H1 (cell line): Measurements from ENCODE around the gene CIC. TPM values are rescaled to one million over a fixed set of nuclear protein-coding genes. Genes with fewer than 3 reads are reported as not detected.

Experiments used
- CTCF ChIA-PET: fragments of 300-600 bp; sonication (Branson Sonifier 250); formaldehyde crosslinking; loops from one replicate; lab custom pipeline; 2021; ENCODE audit not compliant: partially characterized antibody; lab: Charles Lee
- POLR2A ChIA-PET: fragments of 300-600 bp; sonication (Branson Sonifier 250); formaldehyde crosslinking; loops from one replicate; lab custom pipeline; 2021; ENCODE audit warnings: inconsistent platforms; ENCODE audit not compliant: partially characterized antibody; lab: Charles Lee
- DNase-seq, 2 experiments: peaks; one replicate each; pipeline versions ENCODE4 v3.0.0 to v3.0.0-alpha.2; 2010 to 2022; ENCODE audit warnings: low spot score in 2 of 2, low read depth in 1 of 2, mixed read lengths in 1 of 2
- FAIRE-seq: peaks from 2 replicates; lab custom pipeline; 2011; peaks lifted over from hg19 to GRCh38; lab: Jason Lieb, UNC
- H2AFZ ChIP-seq: 2 replicates; pipeline ENCODE4 v1.8.1; 2012; ENCODE audit warnings: low read length, inconsistent platforms
- H2AK5ac ChIP-seq: 2 replicates; pipeline ENCODE4 v1.6.1; 2013; ENCODE audit warnings: low read depth, low read length
- H2BK120ac ChIP-seq: replicated peaks from 2 replicates; pipeline ENCODE3; 2013; ENCODE audit warnings: low read depth, low read length, inconsistent platforms
- H2BK12ac ChIP-seq: 2 replicates; pipeline ENCODE4 v1.6.1; 2013; ENCODE audit warnings: low read depth, low read length
- H2BK15ac ChIP-seq: 2 replicates; pipeline ENCODE4 v1.6.1; 2013; ENCODE audit warnings: low read length
- H2BK20ac ChIP-seq: 2 replicates; pipeline ENCODE4 v1.6.1; 2013; ENCODE audit warnings: low read length
- H2BK5ac ChIP-seq: 2 replicates; pipeline ENCODE4 v1.6.1; 2013; ENCODE audit warnings: low read depth, low read length
- H3K14ac ChIP-seq: 2 replicates; pipeline ENCODE4 v1.6.1; 2013; ENCODE audit warnings: inconsistent platforms; ENCODE audit not compliant: insufficient read length
- H3K18ac ChIP-seq: 2 replicates; pipeline ENCODE4 v1.6.1; 2013; ENCODE audit warnings: low read length; ENCODE audit errors: extremely low read depth
- H3K23ac ChIP-seq: 2 replicates; pipeline ENCODE4 v1.6.1; 2013; ENCODE audit warnings: inconsistent platforms; ENCODE audit not compliant: insufficient read length
- H3K23me2 ChIP-seq: 2 replicates; pipeline ENCODE4 v1.6.1; 2013; ENCODE audit warnings: low read depth, low read length
- H3K27ac ChIP-seq: 2 replicates; pipeline ENCODE4 v1.6.1; 2011; ENCODE audit warnings: low read depth, low read length, inconsistent platforms
- H3K27me3 ChIP-seq, 4 experiments: replicated peaks in 1 of 4; 1 replicate in 1 of 4; 2 replicates in 3 of 4; pipeline versions ENCODE4 v1.6.1 to v1.8.1; 2011 to 2013; ENCODE audit warnings: low read length in 3 of 4, mild to moderate bottlenecking in 3 of 4, inconsistent platforms in 2 of 4, mixed read lengths in 2 of 4, moderate library complexity in 1 of 4; ENCODE audit not compliant: control insufficient read depth in 3 of 4, insufficient read depth in 3 of 4; ENCODE audit errors: extremely low read depth in 1 of 4
- H3K36me3 ChIP-seq, 4 experiments: 2 replicates each; pipeline versions ENCODE4 v1.6.1 to v1.8.1; 2011 to 2013; ENCODE audit warnings: mild to moderate bottlenecking in 4 of 4, low read length in 3 of 4, moderate library complexity in 2 of 4, control low read depth in 1 of 4, inconsistent platforms in 1 of 4; ENCODE audit not compliant: insufficient read depth in 4 of 4, control insufficient read depth in 2 of 4
- H3K4ac ChIP-seq: replicated peaks from 2 replicates; pipeline ENCODE3; 2013; ENCODE audit warnings: low read length, low read depth, mixed read lengths, inconsistent platforms; ENCODE audit not compliant: insufficient read length
- H3K4me1 ChIP-seq, 4 experiments: replicated peaks in 1 of 4; 1 replicate in 1 of 4; 2 replicates in 3 of 4; pipeline versions ENCODE4 v1.6.1 to v1.8.1; 2011 to 2013; ENCODE audit warnings: low read length in 3 of 4, inconsistent platforms in 2 of 4, mixed read lengths in 1 of 4; ENCODE audit not compliant: insufficient read depth in 4 of 4, control insufficient read depth in 3 of 4
- H3K4me2 ChIP-seq, 2 experiments: 2 replicates each; pipeline versions ENCODE4 v1.6.1 to v1.8.1; 2011 to 2013; ENCODE audit warnings: low read depth in 2 of 2, low read length in 2 of 2, control low read depth in 1 of 2, inconsistent platforms in 1 of 2, mild to moderate bottlenecking in 1 of 2; ENCODE audit not compliant: insufficient read depth in 1 of 2
- H3K4me3 ChIP-seq, 4 experiments: fragments of 200-600, 300-600 bp in 1 of 4; sonication (generic), shearing (Covaris generic), sonication (Bioruptor Twin) in 1 of 4; 2 replicates each; pipeline versions ENCODE4 v1.5.1 to v1.8.1; 2011 to 2016; ENCODE audit warnings: low read length in 4 of 4, low read depth in 3 of 4, control low read depth in 2 of 4, inconsistent platforms in 2 of 4, mild to moderate bottlenecking in 2 of 4, mixed read lengths in 1 of 4, moderate library complexity in 1 of 4; ENCODE audit not compliant: insufficient read depth in 2 of 4; ENCODE audit errors: extremely low read depth in 1 of 4
- H3K56ac ChIP-seq: replicated peaks from 2 replicates; pipeline ENCODE3; 2013; ENCODE audit warnings: low read depth, mild to moderate bottlenecking, mixed read lengths, low read length, inconsistent platforms; ENCODE audit not compliant: insufficient read length
- H3K79me1 ChIP-seq: 2 replicates; pipeline ENCODE4 v1.6.1; 2013; ENCODE audit warnings: low read depth, low read length, control low read depth
- H3K79me2 ChIP-seq, 2 experiments: 2 replicates each; pipeline versions ENCODE4 v1.6.1 to v1.8.1; 2012 to 2013; ENCODE audit warnings: low read length in 2 of 2, mild to moderate bottlenecking in 2 of 2, inconsistent platforms in 1 of 2; ENCODE audit not compliant: insufficient read depth in 2 of 2, control insufficient read depth in 1 of 2
- H3K9ac ChIP-seq, 4 experiments: replicated peaks in 1 of 4; 1 replicate in 1 of 4; 2 replicates in 3 of 4; pipeline versions ENCODE4 v1.6.1 to v1.8.1; 2011 to 2013; ENCODE audit warnings: low read depth in 3 of 4, low read length in 3 of 4, control low read depth in 2 of 4, mild to moderate bottlenecking in 2 of 4, moderate library complexity in 2 of 4, inconsistent platforms in 1 of 4; ENCODE audit errors: extremely low read depth in 1 of 4
- H3K9me3 ChIP-seq, 2 experiments: 2 replicates each; pipeline versions ENCODE4 v1.6.1 to v1.8.1; 2012 to 2013; ENCODE audit warnings: mild to moderate bottlenecking in 2 of 2, moderate library complexity in 2 of 2, control low read depth in 1 of 2, inconsistent platforms in 1 of 2, low read depth in 1 of 2, low read length in 1 of 2, mixed read lengths in 1 of 2; ENCODE audit not compliant: insufficient read depth in 2 of 2
- H4K20me1 ChIP-seq, 2 experiments: replicated peaks in 1 of 2; 2 replicates each; pipeline versions ENCODE3 to v1.8.1; 2011 to 2013; ENCODE audit warnings: inconsistent platforms in 2 of 2, low read length in 2 of 2, mild to moderate bottlenecking in 1 of 2; ENCODE audit not compliant: insufficient read depth in 2 of 2, control insufficient read depth in 1 of 2
- H4K5ac ChIP-seq: 2 replicates; pipeline ENCODE4 v1.6.1; 2013; ENCODE audit warnings: low read length, low read depth, mixed read lengths, inconsistent platforms; ENCODE audit not compliant: insufficient read length
- H4K8ac ChIP-seq: 2 replicates; pipeline ENCODE4 v1.8.0; 2013; ENCODE audit warnings: mild to moderate bottlenecking, moderate library complexity, low read length, inconsistent platforms; ENCODE audit not compliant: insufficient read depth; ENCODE audit errors: extremely low read depth
- H4K91ac ChIP-seq: replicated peaks from 2 replicates; pipeline ENCODE3; 2013; ENCODE audit warnings: low read length, mixed read lengths, inconsistent platforms; ENCODE audit not compliant: insufficient read length
- POLR2A ChIP-seq, 2 experiments: IDR thresholded peaks; 1 replicate in 1 of 2; 2 replicates in 1 of 2; pipeline ENCODE4 v1.6.1; 2011; ENCODE audit warnings: low read depth in 2 of 2, low read length in 2 of 2, mild to moderate bottlenecking in 2 of 2; ENCODE audit errors: control extremely low read depth in 1 of 2
- RXRA ChIP-seq: IDR thresholded peaks from 2 replicates; pipeline ENCODE4 v1.6.1; 2011; ENCODE audit warnings: low read depth, mild to moderate bottlenecking, low read length, moderate library complexity; ENCODE audit not compliant: insufficient read depth
- WGBS, 2 experiments: shearing (Covaris generic) in 1 of 2; methylation state at CpG; one replicate each; pipeline versions ENCODE4 v1.1.6 to v1.1.7; 2013 to 2015; ENCODE audit warnings: low lambda C conversion rate in 2 of 2, mixed read lengths in 2 of 2, inconsistent platforms in 1 of 2, low coverage in 1 of 2, missing lambda C conversion rate in 1 of 2; ENCODE audit not compliant: insufficient replicate concordance in 2 of 2, insufficient coverage in 1 of 2, insufficient read length in 1 of 2; ENCODE audit errors: extremely low coverage in 1 of 2, missing lambda C conversion rate in 1 of 2; 5-methylcytosine and 5-hydroxymethylcytosine counted together
- polyA plus RNA-seq, 7 experiments: library from polyadenylated mRNA; depleted of rRNA in 3 of 7; stranded (reverse) in 5 of 7; unstranded in 2 of 7; fragments of >200 nt in 5 of 7; fragments of 200-250 nt in 2 of 7; gene quantifications; 1 replicate in 5 of 7; 2 replicates in 1 of 7; 4 replicates in 1 of 7; pipeline versions ENCODE4 v1.2.1 to v1.2.3, GENCODE V29; 2011 to 2013; ENCODE audit warnings: missing spikeins in 2 of 7, mixed read lengths in 2 of 7
- total RNA-seq: library from RNA; stranded (reverse); fragmentation: NEBNext Ultra II Directional; extraction: Animal tissue kit (Norgen Biotek cat#: 25700); gene quantifications from 2 replicates; pipeline ENCODE4 v1.2.1, GENCODE V29; 2021

The CIC gene
- total and polyA plus RNA-seq, 2 of the 8 experiments (the other 6 are each of a cell fraction or from before 2014, with no cell fraction given): 13.2 to 43.6 TPM

DNA sequence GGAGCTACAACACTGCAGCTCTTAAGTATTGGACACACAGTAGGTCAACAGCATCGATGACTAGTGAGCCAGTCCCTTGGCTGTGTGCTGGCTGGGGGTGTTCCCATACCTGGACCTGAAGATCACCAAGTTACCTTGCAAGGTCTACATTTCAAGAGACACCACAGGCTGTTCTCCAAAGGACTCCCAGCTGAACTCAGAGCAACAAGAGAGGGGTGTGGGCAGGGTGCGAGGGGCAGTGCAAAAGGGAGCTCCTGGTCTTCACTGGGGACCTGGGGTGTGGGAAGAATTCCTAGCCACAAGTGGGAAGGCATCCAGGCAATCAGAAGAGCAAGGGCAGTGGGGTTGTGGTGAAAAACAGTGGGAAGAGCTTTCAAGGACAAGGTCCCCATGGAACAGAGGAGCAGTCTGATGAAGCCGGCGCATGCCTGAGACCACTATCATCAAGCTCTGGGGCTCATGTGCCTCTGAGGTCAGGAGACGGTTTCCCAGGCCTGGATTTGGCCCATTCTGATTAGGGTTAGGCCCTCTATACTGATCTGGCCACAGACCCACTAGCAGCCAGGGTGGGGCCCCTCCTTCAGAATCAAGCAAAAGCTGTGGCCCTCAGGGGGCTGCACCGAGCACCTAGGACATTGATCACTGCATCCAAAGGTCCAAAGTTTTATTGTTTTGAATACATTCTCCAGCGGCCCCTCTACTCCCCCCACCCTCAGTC is 22.0 kb upstream of the CIC start:
- Histone ChIP-seq H2AFZ (no peak overlapping the region), H3K79me2 (peaks cover 0 to 20% of the 10 kb centered on the region in 2 experiments; a peak in 2 of 4 replicates), H3K18ac (no peak overlapping the region), H4K91ac (no peak overlapping the region), H3K79me1 (peaks cover 15% of the 10 kb centered on the region), H3K27ac (no peak overlapping the region), H3K14ac (no peak overlapping the region), H3K9me3 (no peaks in the 10 kb centered on the region), H2BK20ac (no peak overlapping the region), H3K4me1 (peaks cover 14 to 26% (median 15%) of the 10 kb centered on the region in 4 experiments), H3K27me3 (no peaks in the 10 kb centered on the region), H3K36me3 (peaks cover 0 to 20% (median 4%) of the 10 kb centered on the region in 4 experiments; a peak in 4 of 8 replicates), H2BK12ac (peak overlapping the region; percentile 28; the same call in 1 of the 2 replicates), H2BK5ac (no peak overlapping the region), H2BK15ac (0 out of 2 replicates have a peak overlapping the region, but pooled peaks have one; percentile 47), H3K9ac (no peak overlapping the region; a peak in 1 of 7 replicates), H3K23me2 (peaks cover 5% of the 10 kb centered on the region), H4K5ac (no peak overlapping the region), H3K4me3 (no peak overlapping the region), H4K20me1 (peaks cover 6 to 18% of the 10 kb centered on the region in 2 experiments), H3K56ac (no peak overlapping the region), H4K8ac (no peak overlapping the region), H3K4me2 (no peak overlapping the region), H3K23ac (no peak overlapping the region), H2AK5ac (no peak overlapping the region), H3K4ac (no peak overlapping the region), H2BK120ac (no peak overlapping the region)
- WGBS, 2 experiments: 94% methylated on average over 7 of the region's 7 CpGs; no CpG with 5 or more reads in 1 of the 2 experiments
- POLR2A ChIA-PET: interaction anchor here (0.8 to 7.0 kb wide), 14 partner anchors 9 to 154 kb away, joined by 3 to 68 read pairs (median 4); partner anchors contain the start of gene DEDD2
- FAIRE-seq: no peak
- TF ChIP-seq RXRA (no peak), POLR2A (IDR thresholded peaks at IDR 0.05; ENCODE audit: control extremely low read depth in 1 of 2, low read depth in 2 of 2, low read length in 2 of 2) (0 out of 3 replicates have a peak, but pooled peaks of 1 of the 2 experiments have one; percentile 23)
- TF ChIP-seq, all 59 proteins: peak for 1
- no peak for DNase-seq
- CTCF ChIA-PET: interaction anchor here (0.8 to 11.8 kb wide), 19 partner anchors 10 to 192 kb away, joined by 3 to 260 read pairs (median 7); partner anchors contain the start of gene ERF
